Pancreas (tissue), 10 donors: ENCODE data around the gene CLDN7. TPM values are rescaled to one million over a fixed set of nuclear protein-coding genes. Genes with fewer than 3 reads are reported as not detected.
A peak's percentile ranks its signal among the peaks of the same experiment; 100 is the strongest.

Experiments used
- ATAC-seq, 4 donors: fragments of 200-7000 bp; cut with Tn5 transposase; one replicate each; pipeline versions ENCODE4 v1.8.0 to v1.9.1; 2020; ENCODE audit warnings: mild to moderate bottlenecking in 4 of 4, moderate library complexity in 4 of 4
- DNase-seq, 6 donors: peaks; one replicate each; pipeline ENCODE4 v3.0.0-alpha.2; 2020
- FAIRE-seq: peaks from 2 replicates; lab custom pipeline; 2012; peaks lifted over from hg19 to GRCh38; lab: Jason Lieb, UNC
- H3K27ac ChIP-seq, 4 donors: fragments of 200-600 bp; sonication (generic); 1 replicate in 3 of 4; 2 replicates in 1 of 4; pipeline versions ENCODE4 v1.5.0 to v1.8.0; 2020
- H3K27me3 ChIP-seq, 4 donors: fragments of 200-600 bp; one replicate each; pipeline ENCODE4 v1.8.0; 2021
- H3K36me3 ChIP-seq, 3 donors: fragments of 200-600 bp; sonication (generic) in 1 of 3; one replicate each; pipeline versions ENCODE4 v1.5.0 to v1.8.0; 2020 to 2021
- H3K4me1 ChIP-seq, 3 donors: fragments of 200-600 bp; one replicate each; pipeline ENCODE4 v1.8.0; 2021
- H3K4me3 ChIP-seq, 4 donors: fragments of 200-600 bp; sonication (generic) in 2 of 4; one replicate each; pipeline versions ENCODE4 v1.5.0 to v1.8.0; 2020 to 2021
- H3K9me3 ChIP-seq, 4 donors: fragments of 200-600 bp; one replicate each; pipeline ENCODE4 v1.8.0; 2021
- WGBS, 2 donors: extraction: QIAGEN DNeasy Blood & Tissue Kit; methylation state at CpG; one replicate each; pipeline ENCODE4 v1.1.7; 2013; 5-methylcytosine and 5-hydroxymethylcytosine counted together
- intact Hi-C, 3 donors: fragments of 100-400 bp; cut with DNase I; formaldehyde crosslinking; loops; one replicate each; pipeline versions ENCODE4 v1.11.1 to v1.14.2; 2022
- polyA plus RNA-seq, 2 donors: library from polyadenylated mRNA; stranded (reverse); fragments of 200-250 nt; gene quantifications; one replicate each; pipeline ENCODE4 v1.2.3, GENCODE V29; 2013
- total RNA-seq, 6 donors: library from RNA; stranded (reverse); fragmentation: NEBNext Ultra II Directional in 4 of 6; extraction: Animal tissue kit (Norgen Biotek cat#: 25700) in 4 of 6; gene quantifications; one replicate each; pipeline versions ENCODE4 v1.2.1 to v1.2.4, GENCODE V29; 2021 to 2023
- TF ChIP-seq, protein P1 (sequence below), 4 donors: fragments of 200-600 bp; sonication (generic) in 3 of 4; IDR thresholded peaks; one replicate each; pipeline versions ENCODE4 v1.5.0 to v1.8.0; 2021; ENCODE audit warnings: antibody characterized with exemption in 4 of 4
- donor health status: healthy with polysubstance abuse.
- donor health status: DM: no; HTN: no; CAD: no; lungs with moderate emphysema.
- donor health status: DM: no; HTN: no; CAD: no.
- donor health status: control.
- donor health status: control.
- donor health status: Bipolar disorder and iron deficiency.
- donor health status: DM: yes; HTN: yes; CAD: no.
- donor health status: DM: no; HTN: no; CAD: no.
- donor health status: DM: no; HTN: no; CAD: no.
- donor health status: DM: yes; HTN: yes; CAD: no.

The CLDN7 gene
- total and polyA plus RNA-seq, 8 donors: 49.1 to 89.7 (median 62.4) TPM

- no peak overlapping the region for H3K27ac ChIP-seq
- H3K9me3 ChIP-seq: no peaks in the 10 kb centered on the region
- intact Hi-C loops: loop anchor here in 1 of 3 donors (10.0 kb wide), 1 partner anchor 251 kb away; the partner anchor contains the start of gene SLC16A11
- 65 to 66% methylated on average over 41 to 42 of the region's 42 CpGs for WGBS, 2 donors
- H3K27me3 ChIP-seq: no peaks in the 10 kb centered on the region
- H3K36me3 ChIP-seq: no peaks in the 10 kb centered on the region
- ATAC-seq (no peak), DNase-seq (peak in 1 of 6 donors; percentile 25), FAIRE-seq (no peak)
- peak overlapping the region in 2 of 4 donors; percentile 26 to 42 for H3K4me3 ChIP-seq
- TF ChIP-seq, protein P1, sequence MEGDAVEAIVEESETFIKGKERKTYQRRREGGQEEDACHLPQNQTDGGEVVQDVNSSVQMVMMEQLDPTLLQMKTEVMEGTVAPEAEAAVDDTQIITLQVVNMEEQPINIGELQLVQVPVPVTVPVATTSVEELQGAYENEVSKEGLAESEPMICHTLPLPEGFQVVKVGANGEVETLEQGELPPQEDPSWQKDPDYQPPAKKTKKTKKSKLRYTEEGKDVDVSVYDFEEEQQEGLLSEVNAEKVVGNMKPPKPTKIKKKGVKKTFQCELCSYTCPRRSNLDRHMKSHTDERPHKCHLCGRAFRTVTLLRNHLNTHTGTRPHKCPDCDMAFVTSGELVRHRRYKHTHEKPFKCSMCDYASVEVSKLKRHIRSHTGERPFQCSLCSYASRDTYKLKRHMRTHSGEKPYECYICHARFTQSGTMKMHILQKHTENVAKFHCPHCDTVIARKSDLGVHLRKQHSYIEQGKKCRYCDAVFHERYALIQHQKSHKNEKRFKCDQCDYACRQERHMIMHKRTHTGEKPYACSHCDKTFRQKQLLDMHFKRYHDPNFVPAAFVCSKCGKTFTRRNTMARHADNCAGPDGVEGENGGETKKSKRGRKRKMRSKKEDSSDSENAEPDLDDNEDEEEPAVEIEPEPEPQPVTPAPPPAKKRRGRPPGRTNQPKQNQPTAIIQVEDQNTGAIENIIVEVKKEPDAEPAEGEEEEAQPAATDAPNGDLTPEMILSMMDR (IDR thresholded peaks at IDR 0.05): no peak
- H3K4me1 ChIP-seq: peaks cover 0 to 18% (median 13%) of the 10 kb centered on the region in 3 donors
Observed at GRCh38 chr17:7295230-7296180, 33.2 kb upstream of the CLDN7 start.

- FAIRE-seq: no peak
- no peaks in the 10 kb centered on the region for H3K27me3 ChIP-seq
Observed at GRCh38 chr17:7294614-7295153, 32.4 kb upstream of the CLDN7 start, which contains the start of gene YBX2. Gene YBX2, minus strand, starts transcription at chr17:7294639. Its CDS starts 139 bp downstream, at chr17:7294500.

GRCh38 chr17:7293816-7294613, 31.7 kb upstream of the CLDN7 start:
- TF ChIP-seq, protein P1 (IDR thresholded peaks at IDR 0.05): no peak
- H3K4me3 ChIP-seq: peak overlapping the region in 2 of 4 donors; percentile 26 to 42
- DNase-seq (peak; percentile 48 to 83 (median 66)), FAIRE-seq (no peak), ATAC-seq (peak in 3 of 4 donors; percentile 10 to 55 (median 18))
- H3K4me1 ChIP-seq: peaks cover 0 to 18% (median 13%) of the 10 kb centered on the region in 3 donors
- no peaks in the 10 kb centered on the region for H3K36me3 ChIP-seq
- no peak overlapping the region for H3K27ac ChIP-seq
- intact Hi-C loops: loop anchor here in 1 of 3 donors (10.0 kb wide), 1 partner anchor 249 kb away; the partner anchor contains the start of gene SLC16A11
- no peaks in the 10 kb centered on the region for H3K9me3 ChIP-seq
- no peaks in the 10 kb centered on the region for H3K27me3 ChIP-seq
- 10 to 12% methylated on average over 32 to 75 of the region's 75 CpGs for WGBS, 2 donors

More at GRCh38 chr17:7294614-7295153, 32.4 kb upstream of the CLDN7 start, which contains the start of gene YBX2:
- H3K9me3 ChIP-seq: no peaks in the 10 kb centered on the region
- WGBS, 2 donors: 1 to 3% methylated on average over 32 to 57 of the region's 57 CpGs
- peak; percentile 77 to 84 (median 82) for ATAC-seq
- H3K36me3 ChIP-seq: no peaks in the 10 kb centered on the region
- no peak within 1 kb of the TSS for H3K27ac ChIP-seq
- intact Hi-C loops: loop anchor here in 1 of 3 donors (10.0 kb wide), 1 partner anchor 250 kb away; the partner anchor contains the start of gene SLC16A11
- DNase-seq: peak; percentile 79 to 90 (median 85)
- TF ChIP-seq, protein P1 (IDR thresholded peaks at IDR 0.05): no peak
- peak within 1 kb of the TSS in 2 of 4 donors; percentile 26 to 42 for H3K4me3 ChIP-seq
- peaks cover 0 to 18% (median 13%) of the 10 kb centered on the region in 3 donors for H3K4me1 ChIP-seq

DNA sequence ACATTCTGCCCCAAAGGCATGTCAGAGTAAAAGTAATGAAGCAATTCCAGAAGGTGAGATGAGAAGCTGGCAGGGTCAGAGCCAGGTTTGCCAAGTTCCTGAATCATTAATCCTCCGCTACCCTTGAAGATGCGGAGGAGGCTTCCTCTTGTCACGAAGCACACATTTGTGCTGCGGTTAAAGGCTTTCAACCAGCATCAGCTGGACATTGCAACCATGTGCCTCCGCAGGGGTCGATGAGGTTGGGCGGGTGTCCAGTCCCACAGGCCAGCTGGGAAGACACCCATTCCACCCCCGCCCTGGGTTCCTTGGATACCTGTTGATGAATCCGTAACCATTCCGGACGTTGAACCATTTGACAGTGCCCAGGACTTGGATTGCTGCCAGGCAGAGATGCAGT, 30.9 kb upstream of the CLDN7 start:
- WGBS, 2 donors: 82% methylated on average over 11 of the region's 11 CpGs
- H3K36me3 ChIP-seq: no peaks in the 10 kb centered on the region
- H3K27me3 ChIP-seq: no peaks in the 10 kb centered on the region
- H3K9me3 ChIP-seq: no peaks in the 10 kb centered on the region
- FAIRE-seq (no peak), ATAC-seq (no peak), DNase-seq (peak in 2 of 6 donors; percentile 26 to 69)
- TF ChIP-seq, protein P1 (IDR thresholded peaks at IDR 0.05): no peak
- peaks cover 0 to 18% (median 13%) of the 10 kb centered on the region in 3 donors for H3K4me1 ChIP-seq
- H3K27ac ChIP-seq: no peak overlapping the region
- H3K4me3 ChIP-seq: no peak overlapping the region
- intact Hi-C loops: loop anchor here in 1 of 3 donors (10.0 kb wide), 1 partner anchor 248 kb away; the partner anchor contains the start of gene SLC16A11
